HG03108 (cell line): Measurements from ENCODE around the gene RNASE1.
"Not testable (repeated sequence)": the region's sequence is repeated elsewhere in the genome, so short reads cannot be mapped to it uniquely, and the experiment has no call there.

ENCODE experiments used
- ATAC-seq: cut with Tn5 transposase; IDR thresholded peaks from one replicate; pipeline ENCODE4 v1.9.1; 2021; ENCODE audit warnings: moderate library complexity; ENCODE audit not compliant: unreplicated experiment

Gene RNASE1

GRCh38 chr14:20802341-20803084 is at the start of gene RNASE1:
Gene RNASE1, minus strand, starts transcription at chr14:20802844. Its CDS starts 776 bp downstream, at chr14:20802068.
- ATAC-seq = no peak

- no peak for ATAC-seq
These were observed 46.4 kb upstream of the RNASE1 start for GRCh38 chr14:20848955-20849570.

- ATAC-seq = no peak
These were observed 45.8 kb upstream of the RNASE1 start for GRCh38 chr14:20848316-20848954.

GRCh38 chr14:20846560-20846959 is 43.9 kb upstream of the RNASE1 start:
- ATAC-seq = no peak

- ATAC-seq = no peak
These were observed 38.5 kb upstream of the RNASE1 start for GRCh38 chr14:20841096-20841495.

GRCh38 chr14:20837831-20838230 is 35.2 kb upstream of the RNASE1 start:
- no peak for ATAC-seq

GRCh38 chr14:20836668-20837338 is 34.2 kb upstream of the RNASE1 start:
- no peak for ATAC-seq

- no peak for ATAC-seq
These were observed 32.3 kb upstream of the RNASE1 start for GRCh38 chr14:20834899-20835298.

GRCh38 chr14:20830831-20831230 is 28.2 kb upstream of the RNASE1 start:
- no peak for ATAC-seq

GRCh38 chr14:20828024-20828694 is 25.5 kb upstream of the RNASE1 start:
- not testable (repeated sequence) for ATAC-seq

- ATAC-seq = no peak
These were observed 24.7 kb upstream of the RNASE1 start for GRCh38 chr14:20827326-20827725.

GRCh38 chr14:20826666-20827065 is 24.0 kb upstream of the RNASE1 start:
- not testable (repeated sequence) for ATAC-seq

- ATAC-seq = no peak
These were observed 21.2 kb upstream of the RNASE1 start for GRCh38 chr14:20823859-20824258.

- not testable (repeated sequence) for ATAC-seq
These were observed 19.0 kb upstream of the RNASE1 start for GRCh38 chr14:20821521-20822108.

- no peak for ATAC-seq
These were observed 17.6 kb upstream of the RNASE1 start for GRCh38 chr14:20820063-20820904.

GRCh38 chr14:20818861-20819260 is 16.2 kb upstream of the RNASE1 start:
- no peak for ATAC-seq

GRCh38 chr14:20815946-20816345 is 13.3 kb upstream of the RNASE1 start:
- not testable (repeated sequence) for ATAC-seq

- ATAC-seq = no peak
These were observed 9.6 kb upstream of the RNASE1 start for GRCh38 chr14:20811986-20812975.
